Kidney (tissue), 14 donors: Measurements from ENCODE around the gene TMEM88. TPM values are rescaled to one million over a fixed set of nuclear protein-coding genes. Genes with fewer than 3 reads are reported as not detected.
"Not testable (repeated sequence)": the region's sequence is repeated elsewhere in the genome, so short reads cannot be mapped to it uniquely, and the experiment has no call there.

Experiments used
- DNase-seq, 5 donors: peaks; one replicate each; pipeline ENCODE4 v3.0.0-alpha.2; 2013 to 2020
- FAIRE-seq: peaks from 2 replicates; lab custom pipeline; 2012; peaks lifted over from hg19 to GRCh38; lab: Jason Lieb, UNC
- H3K27ac ChIP-seq, 2 donors: one replicate each; pipeline ENCODE4 v1.7.0; 2013; ENCODE audit warnings: low read depth in 2 of 2, low read length in 2 of 2, inconsistent platforms in 1 of 2
- H3K27me3 ChIP-seq: one replicate; pipeline ENCODE4 v1.7.1; 2013; ENCODE audit warnings: low read length, inconsistent platforms; ENCODE audit not compliant: control insufficient read depth, insufficient read depth
- H3K36me3 ChIP-seq, 3 donors: one replicate each; pipeline versions ENCODE4 v1.7.0 to v1.7.1; 2013; ENCODE audit warnings: low read length in 3 of 3, control low read depth in 1 of 3, inconsistent platforms in 1 of 3; ENCODE audit not compliant: insufficient read depth in 3 of 3, control insufficient read depth in 2 of 3
- H3K4me1 ChIP-seq, 3 donors: one replicate each; pipeline versions ENCODE4 v1.7.0 to v1.7.1; 2013; ENCODE audit warnings: low read length in 3 of 3, inconsistent platforms in 1 of 3, low read depth in 1 of 3; ENCODE audit not compliant: control insufficient read depth in 2 of 3, insufficient read depth in 2 of 3
- H3K4me3 ChIP-seq, 3 donors: one replicate each; pipeline versions ENCODE4 v1.7.0 to v1.8.1; 2013; ENCODE audit warnings: low read length in 3 of 3, control low read depth in 1 of 3, inconsistent platforms in 1 of 3
- H3K9ac ChIP-seq, 3 donors: one replicate each; pipeline versions ENCODE4 v1.7.0 to v1.7.1; 2013; ENCODE audit warnings: low read length in 3 of 3, control low read depth in 1 of 3, inconsistent platforms in 1 of 3
- H3K9me3 ChIP-seq, 3 donors: one replicate each; pipeline versions ENCODE4 v1.7.0 to v1.7.1; 2013; ENCODE audit warnings: low read length in 3 of 3, control low read depth in 1 of 3, inconsistent platforms in 1 of 3; ENCODE audit not compliant: control insufficient read depth in 2 of 3, insufficient read depth in 1 of 3
- CTCF ChIP-seq: IDR thresholded peaks from 3 replicates; pipeline ENCODE4 v1.5.1; 2012; ENCODE audit warnings: mild to moderate bottlenecking, moderate library complexity, borderline replicate concordance; ENCODE audit not compliant: insufficient read depth; ENCODE audit errors: extremely low read depth
- intact Hi-C: fragments of 100-400 bp; cut with DNase I; formaldehyde crosslinking; loops from one replicate; pipeline ENCODE4 v1.11.1; 2022
- polyA plus RNA-seq: library from polyadenylated mRNA; stranded (reverse); fragments of 350-450 nt; fragmentation: Illumina TruSeq; extraction: RNeasy Lipid Tissue Mini Kit (QIAGEN cat#74804); gene quantifications from one replicate; pipeline ENCODE4 v1.2.3, GENCODE V29; 2014; ENCODE audit warnings: low read depth, low replicate concordance; ENCODE audit not compliant: insufficient read depth
- total RNA-seq: library from RNA; stranded (reverse); fragmentation: NEBNext Ultra II Directional; extraction: Animal tissue kit (Norgen Biotek cat#: 25700); gene quantifications from one replicate; pipeline ENCODE4 v1.2.1, GENCODE V29; 2021
- donor health status: control.
- donor health status: control.
- donor health status: control.
- donor health status: control.
- donor health status: control.
- donor health status: DM: yes; HTN: yes; CAD: no.
- donor health status: Normal renal cell carcinoma (clear cell type).

Gene TMEM88
- total and polyA plus RNA-seq, 2 donors from 2014 or later = 17.6 to 59.8 TPM

- no peak overlapping the region for H3K4me3 ChIP-seq
- no peaks in the 10 kb centered on the region for H3K4me1 ChIP-seq
- H3K27me3 ChIP-seq = no peaks in the 10 kb centered on the region
- no peak for TF ChIP-seq CTCF
- H3K36me3 ChIP-seq = no peaks in the 10 kb centered on the region
- FAIRE-seq (no peak), DNase-seq (peak in 1 of 5 donors; percentile 67)
- intact Hi-C loops = no loop called here
- no peaks in the 10 kb centered on the region for H3K9me3 ChIP-seq
- H3K9ac ChIP-seq = no peak overlapping the region
- H3K27ac ChIP-seq = no peak overlapping the region
Observed at GRCh38 chr17:7807206-7807605, 47.7 kb upstream of the TMEM88 start.

GRCh38 chr17:7809086-7809790 is 45.6 kb upstream of the TMEM88 start:
- DNase-seq = peak in 1 of 5 donors; percentile 33
- Histone ChIP-seq H3K9me3 (no peaks in the 10 kb centered on the region), H3K4me3 (no peak overlapping the region), H3K27ac (no peak overlapping the region), H3K9ac (no peak overlapping the region), H3K36me3 (no peaks in the 10 kb centered on the region), H3K27me3 (no peaks in the 10 kb centered on the region), H3K4me1 (no peaks in the 10 kb centered on the region)
- no peak for FAIRE-seq
- TF ChIP-seq CTCF = no peak
- intact Hi-C loops = no loop called here

GRCh38 chr17:7809791-7810343 is 45.0 kb upstream of the TMEM88 start:
- intact Hi-C loops, FAIRE-seq, H3K27me3 ChIP-seq: not testable (repeated sequence)

GRCh38 chr17:7811251-7811650 is 43.6 kb upstream of the TMEM88 start:
- no peak overlapping the region for H3K4me3 ChIP-seq
- no peaks in the 10 kb centered on the region for H3K9me3 ChIP-seq
- H3K27me3 ChIP-seq = no peaks in the 10 kb centered on the region
- intact Hi-C loops = no loop called here
- no peak for DNase-seq
- TF ChIP-seq CTCF = no peak
- H3K4me1 ChIP-seq = no peaks in the 10 kb centered on the region
- H3K27ac ChIP-seq = no peak overlapping the region
- H3K36me3 ChIP-seq = no peaks in the 10 kb centered on the region
- H3K9ac ChIP-seq = no peak overlapping the region
- no peak for FAIRE-seq

More at GRCh38 chr17:7809791-7810343, 45.0 kb upstream of the TMEM88 start:
- DNase-seq = peak in 1 of 5 donors; percentile 4
- H3K4me3 ChIP-seq, H3K27ac ChIP-seq, H3K36me3 ChIP-seq, H3K9me3 ChIP-seq, H3K4me1 ChIP-seq, H3K9ac ChIP-seq: not testable (repeated sequence)
